Tibial nerve (tissue), 4 donors: Measurements from ENCODE around the gene NPHP4. TPM values are rescaled to one million over a fixed set of nuclear protein-coding genes. Genes with fewer than 3 reads are reported as not detected.

Experiments
- DNase-seq, 2 donors: peaks; one replicate each; pipeline ENCODE4 v3.0.0-alpha.2; 2019; ENCODE audit warnings: low spot score in 2 of 2
- H3K27ac ChIP-seq, 4 donors: fragments of 200-600 bp; sonication (generic) in 3 of 4; one replicate each; pipeline ENCODE4 v1.5.1; 2017 to 2019; ENCODE audit warnings: mild to moderate bottlenecking in 1 of 4
- H3K27me3 ChIP-seq, 2 donors: fragments of 200-600 bp; sonication (generic) in 1 of 2; one replicate each; pipeline versions ENCODE4 v1.5.1 to v1.6.0; 2017 to 2019
- H3K36me3 ChIP-seq, 3 donors: fragments of 200-600 bp; sonication (generic); one replicate each; pipeline ENCODE4 v1.5.1; 2018 to 2019
- H3K4me1 ChIP-seq, 4 donors: fragments of 200-600 bp; sonication (generic) in 3 of 4; one replicate each; pipeline ENCODE4 v1.5.1; 2017 to 2019
- H3K4me3 ChIP-seq, 4 donors: fragments of 200-600 bp; sonication (generic) in 3 of 4; one replicate each; pipeline ENCODE4 v1.5.1; 2017 to 2019; ENCODE audit warnings: mild to moderate bottlenecking in 1 of 4, moderate library complexity in 1 of 4
- H3K9me3 ChIP-seq, 4 donors: fragments of 200-600 bp; sonication (generic) in 3 of 4; one replicate each; pipeline ENCODE4 v1.5.1; 2017 to 2019
- CTCF ChIP-seq, 5 experiments: fragments of 200-600 bp in 3 of 5; fragments of 450-650 bp in 2 of 5; sonication (generic) in 3 of 5; IDR thresholded peaks; one replicate each; pipeline ENCODE4 v1.5.1; 2016 to 2019; ENCODE audit warnings: antibody characterized with exemption in 5 of 5, mild to moderate bottlenecking in 3 of 5, moderate library complexity in 2 of 5
- EP300 ChIP-seq, 2 donors: sonication (generic); formaldehyde crosslinking; IDR thresholded peaks; one replicate each; pipeline ENCODE4 v1.6.1; 2017; ENCODE audit warnings: antibody characterized with exemption in 2 of 2, mild to moderate bottlenecking in 1 of 2
- POLR2A ChIP-seq, 2 donors: fragments of 450-650 bp; IDR thresholded peaks; one replicate each; pipeline ENCODE4 v1.6.1; 2017; ENCODE audit warnings: antibody characterized with exemption in 2 of 2, mild to moderate bottlenecking in 2 of 2, moderate library complexity in 2 of 2
- WGBS, 2 donors: methylation state at CpG; one replicate each; pipeline ENCODE4 v1.1.5; 2018; 5-methylcytosine and 5-hydroxymethylcytosine counted together
- total RNA-seq, 4 donors: library from RNA; depleted of rRNA; stranded (reverse); fragments of >200 nt; gene quantifications; one replicate each; pipeline ENCODE4 v1.1.0, GENCODE V29; 2016

NPHP4 gene
- total RNA-seq, 4 donors from 2014 or later = 14.7 to 34.5 (median 28.0) TPM

- TF ChIP-seq CTCF (IDR thresholded peaks at IDR 0.05) (no peak), EP300 (IDR thresholded peaks at IDR 0.05) (no peak), POLR2A (IDR thresholded peaks at IDR 0.05) (no peak)
- Histone ChIP-seq H3K36me3 (peaks cover 0 to 44% (median 0%) of the 10 kb centered on the region in 3 donors), H3K9me3 (no peaks in the 10 kb centered on the region), H3K27me3 (no peaks in the 10 kb centered on the region), H3K27ac (no peak overlapping the region), H3K4me1 (peaks cover 0 to 10% (median 0%) of the 10 kb centered on the region in 4 donors), H3K4me3 (no peak overlapping the region)
- 80 to 90% methylated on average over 4 of the region's 4 CpGs for WGBS, 2 donors
- no peak for DNase-seq
Measured at GRCh38 chr1:5982276-5982675, 9.9 kb downstream of the NPHP4 start.

GRCh38 chr1:5981009-5981380, 11.2 kb downstream of the NPHP4 start:
- peaks cover 0 to 10% (median 0%) of the 10 kb centered on the region in 4 donors for H3K4me1 ChIP-seq
- H3K27me3 ChIP-seq = no peaks in the 10 kb centered on the region
- no peak for DNase-seq
- no peaks in the 10 kb centered on the region for H3K9me3 ChIP-seq
- no peak overlapping the region for H3K4me3 ChIP-seq
- 40 to 46% methylated on average over 8 of the region's 8 CpGs for WGBS, 2 donors
- no peak for TF ChIP-seq EP300 (IDR thresholded peaks at IDR 0.05)
- TF ChIP-seq POLR2A (IDR thresholded peaks at IDR 0.05) = no peak
- no peak for TF ChIP-seq CTCF (IDR thresholded peaks at IDR 0.05)
- H3K36me3 ChIP-seq = peaks cover 0 to 57% (median 0%) of the 10 kb centered on the region in 3 donors
- H3K27ac ChIP-seq = peak overlapping the region in 1 of 4 donors; percentile 33

- WGBS, 2 donors = 52 to 54% methylated on average over 20 of the region's 20 CpGs
- Histone ChIP-seq H3K27me3 (no peaks in the 10 kb centered on the region), H3K4me3 (no peak overlapping the region), H3K4me1 (peaks cover 0 to 10% (median 0%) of the 10 kb centered on the region in 4 donors), H3K36me3 (peaks cover 0 to 61% (median 0%) of the 10 kb centered on the region in 3 donors), H3K9me3 (no peaks in the 10 kb centered on the region), H3K27ac (peak overlapping the region in 1 of 4 donors; percentile 33)
- peak; percentile 41 to 59 for DNase-seq
- no peak for TF ChIP-seq POLR2A (IDR thresholded peaks at IDR 0.05)
- peak in 2 of 5 experiments; percentile 15 to 21 for TF ChIP-seq CTCF (IDR thresholded peaks at IDR 0.05)
- no peak for TF ChIP-seq EP300 (IDR thresholded peaks at IDR 0.05)
Measured at GRCh38 chr1:5980314-5981008, 11.8 kb downstream of the NPHP4 start.

- Histone ChIP-seq H3K9me3 (no peaks in the 10 kb centered on the region), H3K4me3 (no peak overlapping the region), H3K4me1 (peaks cover 0 to 13% (median 0%) of the 10 kb centered on the region in 4 donors), H3K27me3 (no peaks in the 10 kb centered on the region), H3K36me3 (peaks cover 0 to 58% (median 0%) of the 10 kb centered on the region in 3 donors), H3K27ac (no peak overlapping the region)
- no peak for DNase-seq
- TF ChIP-seq EP300 (IDR thresholded peaks at IDR 0.05) (no peak), POLR2A (IDR thresholded peaks at IDR 0.05) (no peak), CTCF (IDR thresholded peaks at IDR 0.05) (no peak)
- WGBS, 2 donors = 93% methylated on average over 14 to 16 of the region's 16 CpGs
Measured at GRCh38 chr1:5979536-5980313, 12.5 kb downstream of the NPHP4 start.

- 79 to 90% methylated on average over 6 to 7 of the region's 7 CpGs for WGBS, 2 donors
- no peak for TF ChIP-seq EP300 (IDR thresholded peaks at IDR 0.05)
- no peak for TF ChIP-seq CTCF (IDR thresholded peaks at IDR 0.05)
- no peak for TF ChIP-seq POLR2A (IDR thresholded peaks at IDR 0.05)
- no peaks in the 10 kb centered on the region for H3K9me3 ChIP-seq
- H3K36me3 ChIP-seq = peaks cover 0 to 56% (median 0%) of the 10 kb centered on the region in 3 donors
- H3K4me3 ChIP-seq = no peak overlapping the region
- H3K4me1 ChIP-seq = peaks cover 0 to 22% (median 0%) of the 10 kb centered on the region in 4 donors
- no peaks in the 10 kb centered on the region for H3K27me3 ChIP-seq
- H3K27ac ChIP-seq = no peak overlapping the region
- no peak for DNase-seq
Measured at GRCh38 chr1:5978452-5978851, 13.8 kb downstream of the NPHP4 start.
